GM15510 (cell line): Measurements from ENCODE around the gene SLC43A2.
A peak's percentile ranks its signal among the peaks of the same experiment; 100 is the strongest.

Experiments used
- POLR2A ChIP-seq: IDR thresholded peaks from 3 replicates; pipeline ENCODE4 v1.6.1; 2011; ENCODE audit warnings: borderline replicate concordance; ENCODE audit not compliant: insufficient read length; ENCODE audit errors: extremely low read depth

Gene SLC43A2

GRCh38 chr17:1634841-1635650, 6.4 kb upstream of the SLC43A2 start:
- TF ChIP-seq POLR2A = no peak

- TF ChIP-seq POLR2A = no peak
Measured at GRCh38 chr17:1630662-1631061, 2.0 kb upstream of the SLC43A2 start.

- TF ChIP-seq POLR2A = no peak
Measured at GRCh38 chr17:1629504-1630310, 1.1 kb upstream of the SLC43A2 start.

- peak; percentile 35 for TF ChIP-seq POLR2A
Measured at GRCh38 chr17:1628856-1629503, 346 bp upstream of the SLC43A2 start.

GRCh38 chr17:1627182-1627981, 1.3 kb downstream of the SLC43A2 start:
- TF ChIP-seq POLR2A = no peak

GRCh38 chr17:1626333-1626732, 2.3 kb downstream of the SLC43A2 start:
- no peak for TF ChIP-seq POLR2A

GRCh38 chr17:1625581-1625980, 3.1 kb downstream of the SLC43A2 start:
- no peak for TF ChIP-seq POLR2A

- TF ChIP-seq POLR2A = no peak
Measured at GRCh38 chr17:1625053-1625452, 3.6 kb downstream of the SLC43A2 start.

GRCh38 chr17:1624650-1625049, 4.0 kb downstream of the SLC43A2 start:
- TF ChIP-seq POLR2A = no peak

- TF ChIP-seq POLR2A = no peak
Measured at GRCh38 chr17:1623057-1623630, 5.5 kb downstream of the SLC43A2 start.

- TF ChIP-seq POLR2A = no peak
Measured at GRCh38 chr17:1621273-1621954, 7.2 kb downstream of the SLC43A2 start.

GRCh38 chr17:1620486-1620885, 8.1 kb downstream of the SLC43A2 start:
- no peak for TF ChIP-seq POLR2A

- no peak for TF ChIP-seq POLR2A
Measured at GRCh38 chr17:1617620-1618174, 10.9 kb downstream of the SLC43A2 start.
